ENCODE results near the gene CCDC85C. TPM values are rescaled to one million over a fixed set of nuclear protein-coding genes. Genes with fewer than 3 reads are reported as not detected.

Gene CCDC85C
- total RNA-seq, 1 donor from 2014 or later = 16.6 TPM

- Histone ChIP-seq H3K9ac (ENCODE audit: low read length) (no peak overlapping the region), H3K4me2 (ENCODE audit: low read length) (no peak overlapping the region), H3K27ac (ENCODE audit: low read depth, low read length) (no peak overlapping the region), H3K36me3 (ENCODE audit: insufficient read depth, low read length) (no peaks in the 10 kb centered on the region), H3K27me3 (ENCODE audit: insufficient read depth, low read length) (no peaks in the 10 kb centered on the region), H3K79me2 (ENCODE audit: insufficient read depth, low read length) (no peaks in the 10 kb centered on the region), H3K9me3 (ENCODE audit: insufficient read depth, low read depth, low read length) (no peaks in the 10 kb centered on the region), H3K4me1 (ENCODE audit: insufficient read depth, low read length) (peaks cover 14% of the 10 kb centered on the region), H2AFZ (ENCODE audit: low read depth, low read length) (no peak overlapping the region), H3K4me3 (ENCODE audit: insufficient read depth, low read depth, low read length) (no peak overlapping the region), H4K20me1 (ENCODE audit: insufficient read depth, low read length) (no peaks in the 10 kb centered on the region)
- Mint-ChIP-seq H3K36me3 (ENCODE audit: low read depth, unreplicated experiment) (no peaks in the 10 kb centered on the region), H3K9me3 (ENCODE audit: unreplicated experiment) (no peaks in the 10 kb centered on the region), H3K27ac (ENCODE audit: unreplicated experiment) (no peak overlapping the region), H3K4me1 (ENCODE audit: low read depth, unreplicated experiment) (peaks cover 2% of the 10 kb centered on the region), H3K4me3 (ENCODE audit: unreplicated experiment) (no peak overlapping the region), H3K27me3 (ENCODE audit: low read depth, unreplicated experiment) (peaks cover 34% of the 10 kb centered on the region)
- FAIRE-seq (no peak), DNase-seq (ENCODE audit: low read depth) (no peak)
- TF ChIP-seq CTCF (IDR thresholded peaks at IDR 0.05; ENCODE audit: insufficient read depth, low read depth, low read length) (peak; percentile 49), EZH2 (IDR thresholded peaks at IDR 0.05; ENCODE audit: insufficient read depth, low read length) (no peak)
Observed at GRCh38 chr14:99609245-99610170, 5.5 kb upstream of the CCDC85C start.

DNA sequence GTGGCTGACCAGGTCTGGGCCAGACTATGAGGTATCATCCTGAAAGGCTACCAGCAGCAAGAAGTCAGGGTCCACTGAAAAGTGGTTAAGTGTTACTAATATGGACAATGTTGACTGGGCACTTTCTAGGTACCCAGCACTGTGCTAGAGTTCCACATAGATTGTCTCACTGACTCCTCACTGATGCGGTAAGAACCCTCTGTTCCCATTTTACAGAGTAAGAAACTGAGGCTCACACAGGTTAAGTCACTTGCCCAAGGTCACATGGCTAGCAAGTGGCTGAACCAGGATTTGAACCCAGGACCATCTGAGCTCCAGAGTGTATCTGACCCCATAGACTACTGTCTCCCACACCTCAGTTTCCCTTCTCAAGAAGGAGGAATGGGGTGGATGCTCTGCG, 4.6 kb upstream of the CCDC85C start:
- H3K9me3 Mint-ChIP-seq (ENCODE audit: unreplicated experiment) = no peaks in the 10 kb centered on the region
- H3K27ac Mint-ChIP-seq (ENCODE audit: unreplicated experiment) = no peak overlapping the region
- Histone ChIP-seq H3K4me3 (ENCODE audit: insufficient read depth, low read depth, low read length) (no peak overlapping the region), H3K27me3 (ENCODE audit: insufficient read depth, low read length) (no peaks in the 10 kb centered on the region), H3K27ac (ENCODE audit: low read depth, low read length) (no peak overlapping the region), H3K36me3 (ENCODE audit: insufficient read depth, low read length) (no peaks in the 10 kb centered on the region), H4K20me1 (ENCODE audit: insufficient read depth, low read length) (no peaks in the 10 kb centered on the region), H2AFZ (ENCODE audit: low read depth, low read length) (no peak overlapping the region), H3K4me2 (ENCODE audit: low read length) (no peak overlapping the region), H3K4me1 (ENCODE audit: insufficient read depth, low read length) (peaks cover 15% of the 10 kb centered on the region), H3K9me3 (ENCODE audit: insufficient read depth, low read depth, low read length) (no peaks in the 10 kb centered on the region), H3K9ac (ENCODE audit: low read length) (no peak overlapping the region), H3K79me2 (ENCODE audit: insufficient read depth, low read length) (peaks cover 2% of the 10 kb centered on the region)
- H3K27me3 Mint-ChIP-seq (ENCODE audit: low read depth, unreplicated experiment) = peaks cover 33% of the 10 kb centered on the region
- H3K4me3 Mint-ChIP-seq (ENCODE audit: unreplicated experiment) = no peak overlapping the region
- H3K4me1 Mint-ChIP-seq (ENCODE audit: low read depth, unreplicated experiment) = peaks cover 2% of the 10 kb centered on the region
- FAIRE-seq (no peak), DNase-seq (ENCODE audit: low read depth) (no peak)
- TF ChIP-seq CTCF (IDR thresholded peaks at IDR 0.05; ENCODE audit: insufficient read depth, low read depth, low read length) (no peak), EZH2 (IDR thresholded peaks at IDR 0.05; ENCODE audit: insufficient read depth, low read length) (no peak)
- H3K36me3 Mint-ChIP-seq (ENCODE audit: low read depth, unreplicated experiment) = no peaks in the 10 kb centered on the region

GRCh38 chr14:99606359-99606758, 2.4 kb upstream of the CCDC85C start:
- Mint-ChIP-seq H3K27ac (ENCODE audit: unreplicated experiment) (no peak overlapping the region), H3K9me3 (ENCODE audit: unreplicated experiment) (no peaks in the 10 kb centered on the region), H3K27me3 (ENCODE audit: low read depth, unreplicated experiment) (peaks cover 35% of the 10 kb centered on the region), H3K4me1 (ENCODE audit: low read depth, unreplicated experiment) (peaks cover 12% of the 10 kb centered on the region), H3K4me3 (ENCODE audit: unreplicated experiment) (no peak overlapping the region), H3K36me3 (ENCODE audit: low read depth, unreplicated experiment) (no peaks in the 10 kb centered on the region)
- Histone ChIP-seq H3K9me3 (ENCODE audit: insufficient read depth, low read depth, low read length) (no peaks in the 10 kb centered on the region), H3K9ac (ENCODE audit: low read length) (peak overlapping the region; percentile 80), H3K27ac (ENCODE audit: low read depth, low read length) (no peak overlapping the region), H2AFZ (ENCODE audit: low read depth, low read length) (no peak overlapping the region), H3K36me3 (ENCODE audit: insufficient read depth, low read length) (no peaks in the 10 kb centered on the region), H3K4me2 (ENCODE audit: low read length) (no peak overlapping the region), H4K20me1 (ENCODE audit: insufficient read depth, low read length) (peaks cover 17% of the 10 kb centered on the region), H3K4me3 (ENCODE audit: insufficient read depth, low read depth, low read length) (no peak overlapping the region), H3K4me1 (ENCODE audit: insufficient read depth, low read length) (peaks cover 24% of the 10 kb centered on the region), H3K79me2 (ENCODE audit: insufficient read depth, low read length) (peaks cover 24% of the 10 kb centered on the region), H3K27me3 (ENCODE audit: insufficient read depth, low read length) (no peaks in the 10 kb centered on the region)
- DNase-seq (ENCODE audit: low read depth) = no peak
- no peak for FAIRE-seq
- TF ChIP-seq EZH2 (IDR thresholded peaks at IDR 0.05; ENCODE audit: insufficient read depth, low read length) (no peak), CTCF (IDR thresholded peaks at IDR 0.05; ENCODE audit: insufficient read depth, low read depth, low read length) (no peak)
